GM21423 (cell line): ENCODE data around the gene RNF207.
A peak's percentile ranks its signal among the peaks of the same experiment; 100 is the strongest.

Experiments
- ATAC-seq: cut with Tn5 transposase; IDR thresholded peaks from one replicate; pipeline ENCODE4 v1.9.1; 2021; ENCODE audit warnings: mild to moderate bottlenecking, moderate library complexity; ENCODE audit not compliant: unreplicated experiment

RNF207 gene

DNA sequence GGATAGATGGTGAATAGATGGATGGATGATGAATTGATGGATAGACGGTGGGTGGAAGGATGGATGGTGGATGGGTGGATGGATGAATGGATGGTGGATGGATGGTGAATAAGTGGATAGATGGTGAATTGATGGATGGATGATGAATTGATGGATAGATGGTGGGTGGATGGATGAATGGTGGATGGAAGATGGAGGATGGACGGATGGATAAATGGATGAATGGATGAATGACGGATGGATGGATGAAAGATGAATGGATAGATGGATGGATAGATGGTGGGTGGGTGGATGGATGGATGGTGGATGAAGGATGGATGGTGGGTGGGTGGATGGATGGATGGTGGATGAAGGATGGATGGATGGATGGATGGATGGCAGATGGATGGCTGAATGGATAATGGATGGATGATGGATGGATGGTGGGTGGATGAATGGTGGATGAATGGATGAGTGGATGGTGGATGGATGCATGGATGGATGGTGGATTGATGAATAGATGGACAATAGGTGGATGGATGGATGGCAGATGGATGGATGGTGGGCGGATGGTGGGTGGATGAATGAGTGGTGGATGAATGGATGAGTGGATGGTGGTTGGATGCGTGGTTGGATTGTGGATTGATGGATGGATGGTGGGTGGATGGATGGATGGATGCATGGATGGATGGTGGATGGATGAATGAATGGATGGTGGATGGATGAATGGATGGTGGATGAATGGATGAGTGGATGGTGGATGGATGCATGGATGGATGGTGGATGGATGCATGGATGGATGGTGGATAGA lies 31.1 kb upstream of the RNF207 start:
- ATAC-seq: no peak

DNA sequence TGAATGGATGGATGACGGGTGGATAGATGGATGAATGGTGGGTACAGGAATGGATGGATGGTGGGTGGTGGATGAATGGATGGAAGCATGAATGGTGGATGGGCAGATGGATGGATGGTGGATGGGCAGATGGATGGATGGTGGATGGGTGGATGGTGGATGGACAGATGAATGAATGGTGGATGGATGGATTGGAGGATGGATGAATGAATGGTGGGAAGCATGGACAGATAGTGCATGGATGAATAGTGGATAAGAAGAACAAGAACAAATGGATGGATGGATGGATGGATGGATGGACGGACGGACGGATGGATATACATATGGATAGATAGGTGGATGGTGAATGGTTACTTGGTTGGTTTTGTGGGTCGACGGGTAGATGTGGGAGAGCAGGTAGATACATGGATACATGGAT lies 30.5 kb upstream of the RNF207 start:
- no peak for ATAC-seq

DNA sequence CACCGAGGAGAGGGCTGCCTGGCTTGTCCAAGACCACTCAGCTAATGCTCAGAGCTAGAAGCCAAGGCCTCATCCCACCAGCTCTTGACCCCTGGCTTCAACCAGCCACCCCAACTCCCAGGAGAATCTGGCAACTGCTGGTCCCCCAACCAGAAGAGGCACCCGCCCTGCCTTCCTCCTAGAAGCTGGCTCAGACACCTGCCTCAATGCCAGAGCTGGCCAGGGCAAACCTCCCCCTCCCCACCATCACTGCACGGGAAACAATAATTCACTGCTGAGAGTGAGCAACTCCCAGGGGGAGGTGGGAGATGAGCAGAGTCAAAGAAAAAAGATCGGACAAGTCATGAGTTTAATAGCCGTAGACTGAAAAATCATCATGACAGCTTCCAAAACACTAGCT lies 29.1 kb upstream of the RNF207 start:
- no peak for ATAC-seq

DNA sequence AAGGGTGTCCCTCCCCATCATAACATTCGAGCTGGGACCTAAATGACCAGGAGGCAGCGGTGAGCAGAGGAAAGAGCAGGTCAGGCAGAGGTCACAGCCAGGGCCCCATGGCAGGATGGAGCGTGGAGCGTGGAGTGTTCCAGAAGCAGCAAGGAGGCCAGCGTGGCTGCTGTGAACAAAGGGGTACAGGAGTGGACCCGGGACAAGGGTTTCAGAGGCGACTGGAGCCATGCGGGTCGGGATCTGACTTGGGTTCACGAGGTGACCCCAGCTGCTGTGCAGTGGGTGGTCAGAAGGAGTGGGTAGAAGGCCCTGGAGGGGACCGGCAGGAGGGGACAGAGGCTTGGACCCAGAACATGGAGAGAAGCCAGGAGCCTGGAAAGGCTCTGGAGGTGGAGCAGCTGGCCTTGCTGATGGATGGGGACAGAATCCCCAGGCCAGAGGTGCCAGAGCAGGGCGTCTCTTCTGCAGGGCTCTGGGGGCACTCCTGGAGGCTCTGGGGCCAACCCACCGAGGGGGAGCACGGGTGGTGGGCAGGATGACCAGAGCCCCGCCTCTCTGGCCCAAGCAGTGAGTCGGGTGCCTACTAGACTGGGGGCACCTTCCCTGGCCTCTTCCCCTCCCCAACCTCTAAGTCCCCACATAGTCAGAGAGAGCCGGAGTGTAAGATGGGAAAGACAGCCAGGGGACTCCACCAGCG lies 28.1 kb upstream of the RNF207 start:
- no peak for ATAC-seq

DNA sequence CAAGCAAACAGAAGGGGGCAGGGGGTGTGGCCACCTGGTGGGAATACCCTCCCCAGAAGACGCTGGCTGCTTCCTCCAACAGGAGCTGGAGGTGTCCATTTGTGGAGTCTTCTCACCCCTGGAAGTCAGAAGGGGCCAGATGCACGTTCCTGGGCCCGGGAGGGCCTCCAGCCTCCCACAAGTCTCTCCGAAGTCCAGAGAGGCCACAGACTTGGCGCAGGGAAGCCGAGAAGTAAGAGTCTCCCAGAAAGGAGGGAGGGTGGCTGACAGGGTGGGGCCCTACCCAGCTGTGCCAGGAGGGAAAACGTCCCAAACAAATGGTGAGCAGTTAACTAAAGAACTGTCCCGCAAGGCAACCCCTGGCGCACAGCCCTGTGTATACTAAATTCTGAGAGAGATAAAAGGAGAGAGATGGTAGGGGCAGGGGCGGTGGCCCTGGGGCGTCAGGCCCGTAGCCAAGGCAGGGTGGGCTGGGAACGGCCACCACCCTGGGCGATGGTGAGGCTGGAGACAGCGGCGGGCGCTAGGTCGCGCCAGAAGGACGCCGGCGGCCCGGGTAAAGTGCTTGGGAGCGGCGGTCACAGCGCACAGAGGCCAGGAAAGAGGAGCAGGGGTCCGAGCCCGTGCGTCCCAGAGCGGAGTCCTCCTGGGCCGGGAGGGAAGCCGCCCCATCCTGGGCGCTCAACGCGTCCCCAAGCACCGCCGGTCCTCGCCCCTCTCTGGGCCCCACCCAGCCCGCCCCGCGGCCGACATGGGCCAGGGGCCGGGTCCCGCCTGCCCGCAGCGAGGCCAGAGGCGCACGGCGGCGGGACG lies 27.0 kb upstream of the RNF207 start:
- no peak for ATAC-seq

DNA sequence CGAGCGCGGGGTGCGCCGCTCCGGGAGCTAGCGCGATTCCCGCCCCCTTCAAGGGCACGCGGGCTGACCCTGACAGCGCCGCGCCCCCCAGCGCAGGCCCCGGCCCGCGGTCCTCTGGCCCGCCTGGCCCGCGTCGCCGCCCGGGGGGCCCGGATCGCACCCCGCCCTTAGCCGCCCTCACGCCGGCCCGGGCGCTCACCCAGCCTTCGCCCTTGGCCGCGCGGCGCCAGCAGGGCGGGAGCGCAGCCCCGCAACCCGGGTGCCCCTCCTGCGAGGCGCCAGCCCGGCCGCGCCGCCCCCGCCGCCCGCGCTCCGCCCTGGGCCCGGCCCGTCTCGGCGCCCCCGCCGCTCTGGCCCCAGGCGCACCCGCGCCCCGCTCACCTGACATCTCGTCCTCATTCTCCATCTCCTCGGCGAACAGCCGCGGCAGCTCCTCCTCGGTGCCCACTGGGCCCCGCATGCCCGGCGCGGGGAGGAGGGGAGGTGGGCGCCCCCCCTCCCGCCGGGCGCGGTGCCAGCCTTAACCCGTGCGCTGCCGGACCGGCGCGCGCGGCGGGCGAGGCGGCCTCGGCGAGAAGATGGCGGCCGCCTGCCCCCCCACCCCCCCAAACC lies 26.2 kb upstream of the RNF207 start:
- no peak for ATAC-seq

DNA sequence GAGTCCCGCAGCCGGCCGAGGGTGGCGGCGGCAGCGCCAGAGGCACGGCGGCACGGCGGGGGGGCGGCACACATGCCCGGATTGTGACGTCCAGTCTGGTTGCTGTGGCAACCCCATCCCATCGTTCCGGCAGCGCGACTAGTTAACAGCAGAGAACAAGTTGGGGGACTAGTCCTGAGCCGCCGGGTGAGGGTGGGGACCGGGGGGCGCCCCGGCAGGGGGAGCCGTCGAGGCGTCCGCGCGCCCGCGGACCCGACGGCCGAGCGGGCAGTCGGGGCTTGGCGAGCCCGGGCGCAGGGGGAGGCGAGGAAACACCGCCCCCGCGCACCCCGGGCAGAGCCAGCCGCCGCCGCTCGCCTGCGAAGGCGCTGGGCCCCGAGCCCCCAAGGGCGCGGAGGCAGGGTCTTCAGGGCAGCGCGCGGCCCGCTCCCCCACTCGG lies 25.6 kb upstream of the RNF207 start, which contains the start of gene CHD5:
TSS of gene CHD5 (minus strand) at position 54 of the 439 bp plus-strand sequence. CDS start 298 bp downstream, outside the sequence.
- no peak for ATAC-seq

DNA sequence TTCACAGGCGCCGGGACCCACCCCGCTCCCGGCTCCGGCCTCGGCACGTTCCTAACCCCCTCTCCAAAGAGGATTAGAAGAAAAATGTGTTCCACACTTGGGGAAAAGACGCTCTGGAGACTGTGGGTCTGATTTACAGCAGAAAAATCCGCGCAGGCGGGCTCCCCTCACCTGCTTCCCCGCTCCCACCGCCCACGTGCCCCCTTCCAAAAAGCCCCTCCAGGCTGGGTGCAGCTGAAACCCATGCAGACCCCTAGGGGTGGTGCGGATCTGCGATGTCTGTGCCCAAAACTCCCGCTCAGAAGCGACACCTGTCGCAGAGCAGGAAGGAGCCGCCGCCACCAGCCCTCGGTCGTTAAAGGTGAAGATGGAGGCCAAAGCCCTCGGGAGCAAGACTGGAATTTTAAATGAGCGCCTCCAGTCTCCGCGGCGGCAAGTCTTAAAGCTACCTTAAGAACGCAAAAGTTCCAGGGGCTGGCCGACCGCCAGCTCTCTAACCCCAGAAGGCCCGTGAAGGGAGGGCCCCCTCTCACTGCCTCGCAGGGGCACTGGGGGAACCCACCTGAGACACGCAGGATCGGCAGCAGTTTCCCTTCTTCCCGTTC lies 25.1 kb upstream of the RNF207 start:
- no peak for ATAC-seq

DNA sequence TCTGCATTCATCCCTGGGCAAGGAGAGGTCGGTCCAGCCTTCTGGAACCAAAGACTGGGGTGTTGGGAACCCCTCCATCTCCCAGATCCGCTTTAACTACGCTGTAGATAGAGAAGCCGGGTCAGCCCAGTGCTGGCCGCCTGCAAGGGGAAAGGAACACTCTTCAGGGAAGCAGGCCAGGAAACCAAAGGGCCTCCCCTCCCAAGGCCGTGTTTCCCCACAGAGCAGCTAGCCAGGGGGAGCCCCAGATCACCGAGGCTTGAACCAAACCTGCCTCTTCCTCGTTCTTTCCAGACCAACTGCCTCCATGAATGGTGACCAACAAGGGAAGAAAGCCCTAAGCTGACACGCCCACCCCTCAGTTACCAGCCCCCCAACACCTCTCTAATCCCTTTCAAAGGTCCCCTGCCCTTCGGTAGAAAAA lies 24.6 kb upstream of the RNF207 start:
- no peak for ATAC-seq

DNA sequence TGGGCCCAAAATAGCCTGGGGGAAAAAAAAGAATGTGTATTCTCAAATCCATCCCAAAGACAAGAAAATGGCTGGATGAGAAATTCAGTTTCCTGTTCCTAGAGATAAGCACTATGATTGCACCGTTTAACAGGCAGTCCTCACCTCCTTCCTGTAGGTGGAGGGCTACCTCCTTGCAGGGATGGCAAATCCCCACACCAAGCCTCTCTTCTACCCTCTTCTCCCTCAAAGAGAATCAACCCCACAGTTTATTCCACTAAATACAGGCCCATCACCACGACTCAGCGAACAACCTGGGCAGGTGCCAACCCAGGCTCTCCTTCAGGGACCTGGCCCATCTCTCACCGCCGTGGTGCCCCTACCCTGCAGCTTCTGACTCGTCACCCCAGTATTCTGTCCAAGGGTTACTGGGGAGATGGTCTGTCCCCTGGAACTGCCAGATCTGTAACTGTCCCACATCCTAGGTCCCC lies 22.4 kb upstream of the RNF207 start:
- no peak for ATAC-seq

DNA sequence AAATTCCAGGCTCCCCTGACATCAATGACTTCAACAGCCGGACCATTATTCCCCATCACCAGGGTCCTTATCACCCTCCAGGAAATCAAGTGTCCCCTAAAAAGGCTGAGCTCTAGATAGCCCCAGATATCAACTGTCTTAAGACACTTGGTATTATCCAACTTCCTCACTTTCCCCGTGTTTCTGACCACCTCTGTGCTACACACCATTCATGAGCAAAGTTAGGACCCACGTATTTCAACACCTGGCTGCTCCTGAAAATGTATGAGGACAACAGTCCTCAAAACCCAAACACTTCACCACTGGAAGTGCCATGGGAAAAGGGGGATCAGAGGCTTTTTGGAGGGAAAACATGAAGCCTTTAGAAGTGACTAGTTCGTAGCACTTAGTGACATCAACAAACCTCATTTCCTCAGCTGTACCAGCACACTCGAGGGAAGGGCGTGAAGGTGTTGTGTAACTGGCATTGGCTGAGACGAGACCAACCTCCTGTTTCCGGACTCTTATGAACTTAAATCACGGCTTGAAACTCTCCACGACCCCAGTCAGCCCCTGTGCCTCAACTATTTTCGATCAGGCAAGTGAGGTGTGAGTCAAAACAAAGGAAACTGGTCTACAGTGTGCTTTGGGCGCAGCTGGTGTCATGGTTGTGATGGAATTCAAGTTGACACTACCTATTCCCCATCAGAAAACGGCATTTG lies 21.7 kb upstream of the RNF207 start:
- ATAC-seq: no peak

DNA sequence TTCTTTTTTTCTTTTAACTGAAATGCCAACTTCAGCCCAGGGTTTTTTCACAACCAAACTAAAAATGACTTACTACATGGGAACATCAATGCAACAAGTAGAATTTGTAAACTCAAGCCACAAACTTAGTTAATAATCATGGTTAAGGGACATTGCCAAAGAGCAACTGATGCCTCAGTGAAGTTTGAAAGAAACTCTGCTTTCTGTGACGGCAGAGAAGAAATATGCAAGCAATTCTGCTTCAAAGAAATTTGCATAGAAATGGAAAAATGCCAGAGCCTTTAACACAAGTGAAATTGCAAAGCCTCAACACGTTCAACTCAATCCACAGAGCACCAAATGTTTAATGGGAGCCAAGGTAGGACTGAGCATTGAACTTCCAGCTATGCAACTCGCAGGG lies 20.8 kb upstream of the RNF207 start:
- no peak for ATAC-seq

DNA sequence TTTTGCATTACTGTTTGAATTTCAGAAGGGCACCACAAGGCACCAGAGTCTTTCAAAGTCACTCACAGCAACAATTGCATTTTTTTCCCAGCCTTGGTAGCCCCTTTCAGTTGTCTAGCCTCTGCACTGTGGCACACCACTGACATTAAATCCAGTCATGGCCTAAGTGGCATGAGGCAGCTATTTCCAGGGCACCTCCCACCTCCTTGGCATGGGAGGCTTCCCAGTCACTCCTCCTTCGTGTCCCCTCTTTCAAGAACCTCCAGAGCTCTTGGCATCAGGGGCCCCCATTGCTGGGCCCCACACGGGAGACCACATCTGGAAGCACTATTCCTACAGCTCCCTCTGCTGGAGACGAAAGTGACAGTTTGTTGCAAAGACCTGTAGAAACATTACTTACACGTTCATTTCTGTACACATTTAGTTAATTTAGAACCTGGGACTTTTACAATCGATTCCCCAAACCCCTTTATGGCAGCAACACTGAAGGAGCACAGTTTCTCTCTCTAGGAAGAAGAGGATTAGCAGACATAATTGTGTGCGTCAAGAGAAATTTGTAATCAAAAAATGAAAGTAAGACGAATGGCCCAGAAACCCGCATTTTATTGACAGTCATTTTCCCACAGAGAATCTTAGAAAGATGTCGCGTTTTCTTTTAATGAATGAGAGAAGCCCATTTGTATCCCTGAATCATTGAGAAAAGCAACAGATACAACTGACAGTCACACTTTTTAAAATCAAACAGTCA lies 20.1 kb upstream of the RNF207 start:
- no peak for ATAC-seq

DNA sequence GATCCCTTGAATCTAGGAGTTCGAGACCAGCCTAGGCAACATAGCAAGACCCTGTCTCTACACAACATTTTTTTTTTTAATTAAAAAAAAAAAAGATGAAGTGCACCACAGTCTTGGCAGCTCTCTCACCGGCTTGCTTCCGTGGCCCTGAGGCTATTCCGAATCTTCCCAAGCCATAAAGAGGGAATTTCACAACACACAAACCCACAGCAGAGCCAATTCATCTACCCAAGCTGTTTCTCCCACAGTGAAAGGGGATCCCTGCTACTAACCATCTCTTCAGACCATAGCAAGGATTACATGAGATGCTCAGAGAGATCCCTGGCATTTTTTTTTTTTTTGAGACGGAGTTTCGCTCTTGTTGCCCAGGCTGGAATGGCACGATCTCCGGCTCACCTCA lies 17.5 kb upstream of the RNF207 start:
- no peak for ATAC-seq

DNA sequence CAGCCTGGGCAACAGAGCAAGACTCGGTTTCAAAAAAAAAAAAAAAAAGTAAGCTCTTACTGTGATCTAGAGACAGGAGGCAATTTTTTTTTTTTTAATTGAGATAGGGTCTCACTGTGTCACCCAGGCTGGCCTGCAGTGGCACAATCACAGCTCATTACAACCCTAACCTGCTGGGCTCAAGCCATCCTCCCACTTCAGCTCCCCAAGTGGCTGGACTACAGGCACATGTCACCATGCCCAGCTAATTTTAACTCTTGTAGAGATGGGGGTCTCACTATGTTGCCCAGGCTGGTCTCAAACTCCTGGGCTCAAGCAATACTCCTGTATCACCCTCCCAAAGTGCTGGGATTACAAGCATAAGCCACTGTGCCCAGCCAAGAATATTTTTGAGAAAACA lies 14.0 kb upstream of the RNF207 start:
- ATAC-seq: no peak

DNA sequence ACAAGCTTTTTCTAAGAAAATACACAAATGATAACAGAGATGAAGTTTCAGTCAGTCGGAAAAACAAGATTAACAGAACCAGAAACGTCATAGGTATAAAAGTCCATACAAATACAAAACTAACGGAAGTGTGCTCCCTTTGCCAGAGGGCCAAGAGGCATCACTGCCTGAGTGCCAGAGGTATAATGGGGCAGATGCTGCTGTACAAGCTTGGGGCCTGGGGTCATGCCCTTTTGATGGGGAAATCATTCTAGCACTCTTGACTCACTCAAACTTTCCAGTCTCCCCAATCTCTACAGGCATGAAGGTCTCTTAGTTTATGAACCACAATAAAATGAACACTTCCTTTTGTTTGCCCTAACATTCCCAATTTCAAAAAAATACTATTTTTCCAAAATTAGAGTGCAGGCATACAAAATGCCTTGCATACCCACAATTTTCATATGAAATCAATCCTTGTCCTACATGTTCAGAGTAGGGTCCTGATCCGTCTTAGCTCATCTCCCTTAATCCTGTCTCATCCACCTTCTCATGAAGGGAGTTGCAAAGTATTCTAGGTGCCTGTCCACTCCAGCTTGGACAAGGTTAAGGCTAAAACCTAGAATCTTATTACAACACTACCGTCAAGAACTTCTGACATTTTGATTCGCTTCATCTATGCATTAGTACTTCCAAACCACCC lies 8.0 kb upstream of the RNF207 start:
- ATAC-seq: no peak

DNA sequence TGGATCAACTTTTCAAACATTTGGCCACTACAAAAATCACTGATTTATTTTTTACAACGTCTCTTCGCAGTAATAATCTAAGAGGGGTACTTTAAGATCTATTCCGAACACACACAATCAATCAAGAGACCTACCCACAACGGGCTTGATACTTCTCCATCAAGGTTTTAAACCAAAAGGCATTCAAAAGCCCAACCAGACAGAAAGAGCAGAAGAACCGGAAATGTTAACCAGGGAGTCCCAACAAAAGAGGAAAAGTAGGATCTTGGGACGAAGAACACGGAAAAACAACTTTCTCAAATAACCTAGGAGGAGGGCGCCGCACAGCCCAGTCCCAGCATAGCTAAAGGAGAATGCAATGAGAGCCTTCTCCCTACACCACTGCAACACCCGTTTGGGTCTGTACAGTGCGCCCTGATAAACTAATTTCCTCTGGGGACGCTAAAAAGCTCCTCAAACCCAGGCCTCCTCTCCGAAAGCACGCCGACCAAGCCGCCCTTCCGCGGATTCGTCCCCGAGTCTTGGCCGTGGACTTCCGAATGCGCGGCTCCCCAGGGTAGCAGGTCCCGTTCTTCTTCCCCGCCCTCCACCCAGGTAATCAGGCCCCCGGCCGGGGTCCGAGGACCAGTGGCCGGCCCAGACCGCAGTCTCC lies 7.1 kb upstream of the RNF207 start:
- ATAC-seq: peak; percentile 19
